ENCODE data around the gene PTPRE. TPM values are rescaled to one million over a fixed set of nuclear protein-coding genes. Genes with fewer than 3 reads are reported as not detected.

The PTPRE gene
- total and polyA plus RNA-seq, 2 of the 4 experiments (the other 2 are of a cell fraction) = 0.34 to 0.54 TPM

GRCh38 chr10:127910464-127910770 is 3.5 kb downstream of the PTPRE start:
- dilution Hi-C loops (cut with HindIII; ENCODE audit: low sequenced_read_pairs, unreplicated experiment) = no loop called here
- WGBS, 2 experiments (ENCODE audit: extremely low coverage in 2 of 2, insufficient read length in 1 of 2) = no CpG with 5 or more reads among the region's 2 CpGs
- Histone ChIP-seq H2BK20ac (ENCODE audit: low read depth, low read length) (no peak overlapping the region), H4K91ac (ENCODE audit: insufficient read depth, low read depth, low read length) (no peak overlapping the region), H3K36me3 (ENCODE audit: control insufficient read depth, insufficient read depth, low read length) (no peaks in the 10 kb centered on the region), H2BK15ac (ENCODE audit: low read depth, low read length) (no peak overlapping the region), H3K9me3 (ENCODE audit: control insufficient read depth, insufficient read depth, low read length) (no peaks in the 10 kb centered on the region), H3K9ac (ENCODE audit: low read depth, low read length) (no peak overlapping the region), H3K56ac (ENCODE audit: extremely low read depth, insufficient read depth, low read length) (no peak overlapping the region), H3K4ac (ENCODE audit: low read depth, low read length) (no peak overlapping the region), H2BK5ac (ENCODE audit: low read depth, low read length, poor library complexity, severe bottlenecking) (no peak overlapping the region), H3K79me1 (ENCODE audit: low read depth in 1 of 2, low read length in 2 of 2) (no peaks in the 10 kb centered on the region; a peak in 1 of 4 replicates), H4K8ac (ENCODE audit: low read depth in 2 of 2, low read length in 2 of 2) (no peak overlapping the region), H2BK120ac (ENCODE audit: low read depth, low read length) (no peak overlapping the region), H3K9me1 (ENCODE audit: insufficient read depth, low read length) (peaks cover 11% of the 10 kb centered on the region), H3K4me2 (ENCODE audit: low read depth, low read length) (no peak overlapping the region), H4K20me1 (ENCODE audit: insufficient read depth, low read length) (no peaks in the 10 kb centered on the region), H3K27ac (ENCODE audit: insufficient read depth, low read length) (no peak overlapping the region), H3K23ac (ENCODE audit: low read depth, low read length) (no peak overlapping the region), H2AK9ac (replicated peaks; ENCODE audit: low read depth, low read length, poor library complexity) (no peak overlapping the region), H3K4me1 (ENCODE audit: control insufficient read depth, insufficient read depth, low read length) (peaks cover 4% of the 10 kb centered on the region; the same call in 1 of the 2 replicates), H2AK5ac (ENCODE audit: low read depth, low read length) (no peak overlapping the region), H2AFZ (replicated peaks; ENCODE audit: low read length, poor library complexity) (no peak overlapping the region), H3K27me3 (ENCODE audit: control insufficient read depth, insufficient read depth, low read length) (no peaks in the 10 kb centered on the region; the same call in 1 of the 2 replicates), H4K5ac (ENCODE audit: low read depth, low read length) (no peak overlapping the region), H3K18ac (ENCODE audit: low read depth, low read length) (no peak overlapping the region), H3K4me3 (ENCODE audit: insufficient read depth, low read depth, low read length) (no peak overlapping the region), H3K14ac (replicated peaks; ENCODE audit: low read depth, low read length) (no peak overlapping the region)
- intact Hi-C loops (cut with micrococcal nuclease) = no loop called here
- in situ Hi-C loops (cut with MboI; ENCODE audit: low sequenced_read_pairs) = no loop called here
- BruUV-seq (replicated peaks) = no TSS peak
- TF ChIP-seq RFX5 (IDR thresholded peaks at IDR 0.05; ENCODE audit: low read depth, low read length) (no peak), CHD1 (IDR thresholded peaks at IDR 0.05; ENCODE audit: low read depth, low read length) (no peak), CTCF (conservative IDR thresholded peaks at IDR 0.05; ENCODE audit: low read depth, low read length) (no peak), ELK1 (IDR thresholded peaks at IDR 0.05; ENCODE audit: borderline replicate concordance, low read depth, low read length) (no peak), MAZ (IDR thresholded peaks at IDR 0.05; ENCODE audit: borderline replicate concordance, low read depth, low read length) (no peak), SMC3 (IDR thresholded peaks at IDR 0.05; ENCODE audit: low read depth, low read length) (no peak), POLR2A (IDR thresholded peaks at IDR 0.05; ENCODE audit: low read depth, low read length) (no peak), NFE2L2 (IDR thresholded peaks at IDR 0.05; ENCODE audit: low read depth, low read length) (no peak), MXI1 (IDR thresholded peaks at IDR 0.05; ENCODE audit: borderline replicate concordance, low read depth, low read length) (no peak), BHLHE40 (IDR thresholded peaks at IDR 0.05; ENCODE audit: low read depth, low read length) (no peak), FOS (IDR thresholded peaks at IDR 0.05; ENCODE audit: low read depth, low read length) (no peak), MAFK (IDR thresholded peaks at IDR 0.05; ENCODE audit: low read depth, low read length) (no peak), RCOR1 (IDR thresholded peaks at IDR 0.05; ENCODE audit: insufficient replicate concordance, low read length) (no peak), USF2 (IDR thresholded peaks at IDR 0.05; ENCODE audit: low read depth, low read length) (no peak), CEBPB (IDR thresholded peaks at IDR 0.05; ENCODE audit: low read depth, low read length) (no peak), RAD21 (IDR thresholded peaks at IDR 0.05; ENCODE audit: low read length) (no peak)
- ChIA-PET CTCF (no interaction called here), POLR2A (ENCODE audit: unreplicated experiment) (no interaction called here)
- ATAC-seq (ENCODE audit: low read depth) = no peak
- DNase-seq = no peak
